NCI-H748 (cell line): ENCODE results near the gene SPC25.
"Not testable (repeated sequence)": the region's sequence is repeated elsewhere in the genome, so short reads cannot be mapped to it uniquely, and the experiment has no call there.

Experiments used
- DNase-seq: peaks from one replicate; lab custom pipeline; 2025; ENCODE audit not compliant: unreplicated experiment; lab: John Stamatoyannopoulos, UW

SPC25 gene

GRCh38 chr2:168890006-168890782 lies at the start of gene SPC25:
Gene SPC25, minus strand, starts transcription at chr2:168890430. Its CDS starts 911 bp downstream, at chr2:168889519.
- DNase-seq = peak; percentile 97

DNA sequence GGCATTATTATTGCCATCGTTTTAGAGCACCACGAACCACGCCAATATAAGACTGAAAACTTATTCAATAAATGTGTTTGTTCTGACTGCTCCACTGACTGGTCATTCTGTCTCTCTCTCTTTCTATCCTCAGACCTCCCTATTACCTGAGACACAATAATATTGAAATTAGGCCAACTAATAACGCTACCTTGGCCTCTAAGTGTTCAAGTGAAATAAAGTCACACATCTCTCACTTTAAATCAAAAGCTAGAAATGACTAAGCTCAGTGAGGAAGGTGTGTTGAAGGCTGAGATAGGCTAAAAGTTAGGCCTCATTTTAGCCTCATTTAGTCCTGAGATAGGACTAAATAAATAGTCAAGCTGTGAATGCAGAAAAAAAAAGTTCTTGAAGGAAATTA lies 49.7 kb upstream of the SPC25 start:
- no peak for DNase-seq

- no peak for DNase-seq
Measured at GRCh38 chr2:168939061-168939460, 48.8 kb upstream of the SPC25 start.

GRCh38 chr2:168935810-168936581 lies 45.8 kb upstream of the SPC25 start:
- no peak for DNase-seq

- no peak for DNase-seq
Measured at GRCh38 chr2:168934826-168935225, 44.6 kb upstream of the SPC25 start.

- not testable (repeated sequence) for DNase-seq
Measured at GRCh38 chr2:168932174-168932573, 41.9 kb upstream of the SPC25 start.

DNA sequence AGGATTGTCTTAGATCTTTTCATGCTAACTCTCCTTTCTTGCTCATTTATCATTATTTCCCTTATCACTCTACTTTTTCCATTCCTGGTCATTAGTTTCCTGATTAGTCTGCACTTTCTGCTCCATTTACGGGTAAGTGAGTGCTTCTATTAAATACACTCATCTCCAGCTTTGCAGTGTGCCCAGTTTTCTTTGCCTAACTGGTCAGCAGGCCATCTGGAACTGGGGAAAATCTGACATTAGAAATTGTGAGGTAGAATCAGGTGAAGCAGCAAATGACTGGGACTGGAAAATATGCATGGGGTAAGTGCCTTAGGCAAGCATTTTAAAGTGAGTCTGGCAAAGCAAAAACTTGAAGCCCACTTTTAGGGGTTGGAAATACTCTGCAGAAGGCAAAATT lies 40.0 kb upstream of the SPC25 start:
- DNase-seq = no peak

DNA sequence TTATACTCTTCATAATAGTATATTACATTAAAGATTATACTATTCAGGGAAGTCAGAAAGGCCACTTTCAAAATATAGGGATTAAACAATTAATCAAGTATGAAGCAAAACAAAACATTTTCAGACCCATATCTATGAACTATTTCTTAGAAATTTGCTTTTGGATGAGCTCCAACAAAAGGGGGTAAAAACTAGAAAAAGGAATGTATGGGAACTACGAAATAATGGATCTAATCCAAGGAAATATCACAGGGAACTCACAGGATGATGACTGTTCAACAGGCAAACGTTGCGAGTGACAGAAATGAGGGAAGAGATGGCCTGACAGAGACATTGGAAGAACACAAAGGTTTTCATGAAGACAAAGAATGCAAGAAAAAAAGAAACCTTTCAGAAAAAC lies 38.8 kb upstream of the SPC25 start:
- DNase-seq = no peak

DNA sequence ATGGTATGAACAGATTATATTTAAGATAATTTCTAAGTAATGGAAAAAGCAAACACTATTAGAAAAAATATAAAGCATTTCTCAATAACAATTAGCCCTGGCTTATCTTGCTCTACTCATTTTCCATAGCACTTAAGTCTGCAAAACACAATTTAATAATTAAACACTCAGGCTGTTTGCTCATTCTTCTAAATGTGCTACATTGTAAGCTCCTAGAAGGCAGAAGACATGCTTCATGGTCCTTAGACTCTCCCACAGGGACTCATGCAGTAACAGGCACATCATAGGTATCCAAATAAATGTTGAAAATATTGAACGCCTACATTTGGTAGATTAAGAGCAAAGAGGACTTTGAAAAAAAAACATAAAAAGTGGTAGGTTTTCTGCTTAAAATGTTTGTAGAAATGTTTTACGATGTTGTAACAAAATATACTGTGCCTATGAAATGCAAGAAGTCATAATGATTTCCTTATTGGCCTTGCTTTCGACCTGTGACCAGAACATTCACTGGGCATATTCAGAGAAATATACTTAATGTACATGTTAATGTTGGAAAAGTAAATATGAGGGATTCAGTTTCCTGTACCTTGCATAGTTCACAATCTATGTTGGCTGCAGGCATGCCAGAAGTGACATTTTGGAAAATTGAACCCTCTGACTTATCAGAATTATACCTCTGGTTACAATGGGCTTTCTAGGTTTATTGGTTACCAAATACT lies 38.0 kb upstream of the SPC25 start:
- DNase-seq = no peak

- DNase-seq = no peak
Measured at GRCh38 chr2:168926621-168927386, 36.6 kb upstream of the SPC25 start.

DNA sequence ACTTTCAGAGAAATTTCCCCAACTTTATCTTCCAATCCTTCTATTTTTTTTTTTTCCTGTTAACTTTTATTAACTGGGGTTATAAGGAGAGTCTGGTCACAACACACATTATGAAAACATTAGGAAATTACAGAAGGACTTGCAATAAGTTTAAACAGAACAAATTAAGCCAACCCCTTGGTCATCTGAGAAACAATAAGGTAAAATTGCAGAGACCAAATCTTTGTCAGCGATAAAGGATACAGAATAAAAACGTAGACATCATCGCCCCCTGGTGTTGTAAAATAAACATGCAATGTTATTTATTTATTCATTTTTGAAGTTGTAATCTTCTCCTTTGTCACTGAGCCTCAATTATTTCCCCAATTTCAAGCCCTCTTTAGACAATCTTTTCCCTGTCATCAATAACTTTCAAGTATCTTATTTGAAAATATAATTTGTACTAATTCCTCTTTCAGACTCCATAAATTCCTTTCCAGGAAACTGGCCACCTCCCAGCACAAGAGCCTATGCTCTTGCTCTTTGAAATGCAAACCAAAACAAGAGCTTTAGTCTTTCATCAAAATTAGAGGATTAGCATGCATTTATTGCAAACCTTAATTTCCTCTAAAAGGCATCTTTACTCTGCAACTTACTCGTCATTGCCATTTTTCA lies 30.4 kb upstream of the SPC25 start:
- peak; percentile 53 for DNase-seq

- DNase-seq = no peak
Measured at GRCh38 chr2:168916331-168916675, 26.1 kb upstream of the SPC25 start.

GRCh38 chr2:168915441-168916330 lies 25.5 kb upstream of the SPC25 start:
- DNase-seq = peak; percentile 34

DNA sequence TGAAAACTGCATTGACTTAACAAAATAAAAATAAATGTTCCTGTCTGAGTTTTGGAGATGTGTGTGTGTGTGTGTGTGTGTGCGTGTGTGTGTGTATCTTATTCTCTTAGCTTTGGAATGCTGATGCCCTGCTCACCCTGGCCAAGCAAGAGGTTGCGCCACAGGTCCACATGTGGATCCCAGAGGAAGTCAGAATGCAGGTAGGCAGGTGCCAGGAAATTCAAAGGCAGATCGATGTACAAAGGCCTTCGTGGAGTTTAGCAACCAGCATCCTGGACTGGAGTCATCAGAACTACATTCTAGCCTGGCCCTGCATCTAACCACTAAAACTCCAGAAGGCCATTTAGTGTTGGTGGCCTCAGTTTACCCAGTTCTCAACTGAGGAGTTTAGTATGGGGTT lies 23.3 kb upstream of the SPC25 start:
- no peak for DNase-seq

- peak; percentile 82 for DNase-seq
Measured at GRCh38 chr2:168912901-168913369, 22.7 kb upstream of the SPC25 start.

DNA sequence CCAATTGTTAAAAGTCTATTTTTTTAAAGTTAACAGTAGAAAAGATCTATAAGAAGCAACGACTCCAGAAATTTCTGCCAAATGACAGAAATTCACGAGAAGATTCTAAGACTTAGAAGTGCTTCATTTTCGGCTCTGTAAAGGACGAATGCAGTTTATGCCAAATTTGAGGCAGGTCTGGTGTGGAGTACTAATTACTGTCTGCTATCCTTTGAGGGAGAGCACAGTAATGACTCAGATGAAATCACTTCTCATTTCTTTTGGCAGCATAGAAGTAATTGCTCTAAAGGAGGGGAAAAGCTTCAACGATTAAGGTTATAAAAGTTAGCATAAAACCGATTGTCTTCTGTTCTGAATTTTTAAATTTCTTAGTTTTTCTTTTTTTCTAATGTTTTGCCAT lies 22.2 kb upstream of the SPC25 start:
- no peak for DNase-seq

GRCh38 chr2:168910330-168910729 lies 20.1 kb upstream of the SPC25 start:
- DNase-seq = peak; percentile 61

- no peak for DNase-seq
Measured at GRCh38 chr2:168907940-168908662, 17.9 kb upstream of the SPC25 start.

DNA sequence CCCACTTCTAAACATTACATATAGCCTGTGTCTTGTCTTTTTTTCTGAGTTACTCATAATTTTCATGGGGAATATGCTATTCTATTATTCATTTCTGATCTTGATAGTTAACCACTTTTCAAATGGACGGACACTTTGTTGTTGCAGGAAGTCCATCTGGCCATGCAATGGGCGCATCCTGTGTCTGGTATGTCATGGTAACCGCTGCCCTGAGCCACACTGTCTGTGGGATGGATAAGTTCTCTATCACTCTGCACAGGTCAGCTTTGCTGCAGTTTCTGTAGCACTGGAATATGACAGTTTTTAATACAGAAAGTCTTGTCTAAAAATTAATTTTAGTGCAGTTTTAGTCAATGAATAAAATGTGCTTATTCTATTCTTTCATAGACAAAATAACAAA lies 14.1 kb upstream of the SPC25 start:
- DNase-seq = no peak
